HEK293 (cell line): ENCODE data around the gene S100A2.

Experiments
- CTCF ChIA-PET: fragments of 350-600 bp; formaldehyde crosslinking; extraction: SDS; loops from one replicate; lab custom pipeline; 2021; ENCODE audit warnings: antibody characterized with exemption; lab: Yijun Ruan, JAX
- POLR2A ChIA-PET: fragments of 300-600 bp; formaldehyde crosslinking; extraction: SDS; loops from one replicate; lab custom pipeline; 2020; ENCODE audit warnings: antibody characterized with exemption, inconsistent platforms; lab: Yijun Ruan, JAX
- H3K27ac ChIP-seq: fragments of 200-500 bp; sonication (Bioruptor generic); 2 replicates; pipeline ENCODE4 v1.5.1; 2014; ENCODE audit warnings: low read depth, low read length, control low read depth, inconsistent platforms; ENCODE audit errors: extremely low read depth
- H3K36me3 ChIP-seq, 2 experiments: fragments of 200-500 bp in 1 of 2; sonication (Bioruptor generic) in 1 of 2; 1 replicate in 1 of 2; 2 replicates in 1 of 2; pipeline ENCODE4 v1.5.1; 2014 to 2017; ENCODE audit warnings: inconsistent platforms in 2 of 2, low read length in 2 of 2; ENCODE audit not compliant: control insufficient read depth in 2 of 2, insufficient read depth in 1 of 2
- H3K4me1 ChIP-seq: fragments of 200-500 bp; sonication (Bioruptor generic); 2 replicates; pipeline ENCODE4 v1.5.1; 2014; ENCODE audit warnings: mild to moderate bottlenecking, low read length, inconsistent platforms; ENCODE audit not compliant: control insufficient read depth, insufficient read depth
- H3K4me3 ChIP-seq: 2 replicates; pipeline ENCODE4 v1.5.1; 2011; ENCODE audit warnings: low read depth, mild to moderate bottlenecking, control low read depth, low read length, moderate library complexity
- H3K9me3 ChIP-seq: fragments of 200-500 bp; sonication (Bioruptor generic); 2 replicates; pipeline ENCODE4 v1.5.1; 2014; ENCODE audit warnings: low read depth, low read length, inconsistent platforms; ENCODE audit not compliant: control insufficient read depth, insufficient read depth
- BCL11B ChIP-seq: fragments of 450-650 bp; formaldehyde crosslinking; IDR thresholded peaks from 2 replicates; pipeline ENCODE4 v1.5.1; 2016; ENCODE audit warnings: low read depth, missing biosample characterization, missing genetic modification characterization
- GFI1B ChIP-seq: fragments of 450-650 bp; formaldehyde crosslinking; IDR thresholded peaks from 2 replicates; pipeline ENCODE4 v1.5.1; 2016; ENCODE audit warnings: missing biosample characterization, missing genetic modification characterization
- GLI2 ChIP-seq: fragments of 450-650 bp; formaldehyde crosslinking; IDR thresholded peaks from 2 replicates; pipeline ENCODE4; 2017; ENCODE audit warnings: missing biosample characterization, missing genetic modification characterization, low read depth, borderline replicate concordance
- IKZF3 ChIP-seq: fragments of 450-650 bp; IDR thresholded peaks from 2 replicates; pipeline ENCODE4 v1.5.0; 2018; ENCODE audit warnings: missing biosample characterization, mild to moderate bottlenecking, missing genetic modification characterization, moderate library complexity
- SCRT2 ChIP-seq: fragments of 450-650 bp; formaldehyde crosslinking; IDR thresholded peaks from 2 replicates; pipeline ENCODE4 v1.5.1; 2016; ENCODE audit warnings: missing biosample characterization, missing genetic modification characterization
- ZBTB20 ChIP-seq: fragments of 450-650 bp; formaldehyde crosslinking; IDR thresholded peaks from 2 replicates; pipeline ENCODE4 v1.5.1; 2016; ENCODE audit warnings: missing biosample characterization, missing genetic modification characterization
- ZBTB7A ChIP-seq: fragments of 450-650 bp; formaldehyde crosslinking; IDR thresholded peaks from 2 replicates; pipeline ENCODE4 v1.5.1; 2016; ENCODE audit warnings: low read depth, missing biosample characterization, missing genetic modification characterization
- ZEB2 ChIP-seq: fragments of 450-650 bp; formaldehyde crosslinking; IDR thresholded peaks from 2 replicates; pipeline ENCODE4 v1.5.1; 2016; ENCODE audit warnings: missing biosample characterization, missing genetic modification characterization
- ZNF157 ChIP-seq: fragments of 450-650 bp; formaldehyde crosslinking; IDR thresholded peaks from 2 replicates; pipeline ENCODE4 v1.5.1; 2016; ENCODE audit warnings: missing biosample characterization, missing genetic modification characterization
- ZNF16 ChIP-seq: fragments of 450-650 bp; formaldehyde crosslinking; IDR thresholded peaks from 2 replicates; pipeline ENCODE4 v1.5.1; 2016; ENCODE audit warnings: low read depth, missing biosample characterization, missing genetic modification characterization
- ZNF169 ChIP-seq: fragments of 450-650 bp; formaldehyde crosslinking; IDR thresholded peaks from 2 replicates; pipeline ENCODE4 v1.5.1; 2016; ENCODE audit warnings: missing biosample characterization, missing genetic modification characterization
- ZNF175 ChIP-seq: fragments of 450-650 bp; formaldehyde crosslinking; IDR thresholded peaks from 2 replicates; pipeline ENCODE4 v1.5.1; 2016; ENCODE audit warnings: missing biosample characterization, missing genetic modification characterization
- ZNF214 ChIP-seq: fragments of 450-650 bp; formaldehyde crosslinking; IDR thresholded peaks from 2 replicates; pipeline ENCODE4 v1.5.1; 2017; ENCODE audit warnings: missing biosample characterization, mild to moderate bottlenecking, missing genetic modification characterization, borderline replicate concordance
- ZNF221 ChIP-seq: fragments of 450-650 bp; formaldehyde crosslinking; IDR thresholded peaks from 2 replicates; pipeline ENCODE4 v1.5.1; 2017; ENCODE audit warnings: missing biosample characterization, missing genetic modification characterization, borderline replicate concordance
- ZNF280C ChIP-seq: fragments of 450-650 bp; formaldehyde crosslinking; IDR thresholded peaks from 2 replicates; pipeline ENCODE4 v1.5.1; 2016; ENCODE audit warnings: missing biosample characterization, missing genetic modification characterization
- ZNF416 ChIP-seq: fragments of 450-650 bp; formaldehyde crosslinking; IDR thresholded peaks from 2 replicates; pipeline ENCODE4 v1.5.1; 2016; ENCODE audit warnings: missing biosample characterization, missing genetic modification characterization
- ZNF514 ChIP-seq: fragments of 450-650 bp; formaldehyde crosslinking; IDR thresholded peaks from 2 replicates; pipeline ENCODE4 v1.5.1; 2016; ENCODE audit warnings: missing biosample characterization, missing genetic modification characterization
- ZNF571 ChIP-seq: fragments of 450-650 bp; formaldehyde crosslinking; IDR thresholded peaks from 2 replicates; pipeline ENCODE4 v1.5.0; 2017; ENCODE audit warnings: missing biosample characterization, missing genetic modification characterization
- ZNF600 ChIP-seq: fragments of 450-650 bp; formaldehyde crosslinking; IDR thresholded peaks from 2 replicates; pipeline ENCODE4 v1.5.1; 2016; ENCODE audit warnings: missing biosample characterization, missing genetic modification characterization
- ZNF747 ChIP-seq: fragments of 450-650 bp; formaldehyde crosslinking; IDR thresholded peaks from 2 replicates; pipeline ENCODE4 v1.5.1; 2016; ENCODE audit warnings: missing biosample characterization, missing genetic modification characterization
- ZNF76 ChIP-seq: fragments of 450-650 bp; formaldehyde crosslinking; IDR thresholded peaks from 2 replicates; pipeline ENCODE4; 2016; ENCODE audit warnings: low read depth, missing biosample characterization, missing genetic modification characterization, borderline replicate concordance
- ZNF785 ChIP-seq: fragments of 450-650 bp; formaldehyde crosslinking; IDR thresholded peaks from 2 replicates; pipeline ENCODE4 v1.5.1; 2016; ENCODE audit warnings: missing biosample characterization, missing genetic modification characterization
- ZNF791 ChIP-seq: fragments of 450-650 bp; formaldehyde crosslinking; IDR thresholded peaks from 2 replicates; pipeline ENCODE4 v1.5.1; 2016; ENCODE audit warnings: missing biosample characterization, missing genetic modification characterization
- ZSCAN16 ChIP-seq: fragments of 450-650 bp; formaldehyde crosslinking; IDR thresholded peaks from 2 replicates; pipeline ENCODE4 v1.5.1; 2016; ENCODE audit warnings: missing biosample characterization, missing genetic modification characterization
- TF ChIP-seq, protein P1 (sequence below): fragments of 450-650 bp; formaldehyde crosslinking; IDR thresholded peaks from 2 replicates; pipeline ENCODE4 v1.5.1; 2016; ENCODE audit warnings: missing biosample characterization, missing genetic modification characterization, borderline replicate concordance
- TF ChIP-seq, protein P2 (sequence below): fragments of 450-650 bp; formaldehyde crosslinking; IDR thresholded peaks from 2 replicates; pipeline ENCODE4 v1.5.1; 2017; ENCODE audit warnings: missing biosample characterization, missing genetic modification characterization

S100A2 gene

GRCh38 chr1:153608089-153608682 is 42.5 kb upstream of the S100A2 start (continued):
- TF ChIP-seq, protein P1, sequence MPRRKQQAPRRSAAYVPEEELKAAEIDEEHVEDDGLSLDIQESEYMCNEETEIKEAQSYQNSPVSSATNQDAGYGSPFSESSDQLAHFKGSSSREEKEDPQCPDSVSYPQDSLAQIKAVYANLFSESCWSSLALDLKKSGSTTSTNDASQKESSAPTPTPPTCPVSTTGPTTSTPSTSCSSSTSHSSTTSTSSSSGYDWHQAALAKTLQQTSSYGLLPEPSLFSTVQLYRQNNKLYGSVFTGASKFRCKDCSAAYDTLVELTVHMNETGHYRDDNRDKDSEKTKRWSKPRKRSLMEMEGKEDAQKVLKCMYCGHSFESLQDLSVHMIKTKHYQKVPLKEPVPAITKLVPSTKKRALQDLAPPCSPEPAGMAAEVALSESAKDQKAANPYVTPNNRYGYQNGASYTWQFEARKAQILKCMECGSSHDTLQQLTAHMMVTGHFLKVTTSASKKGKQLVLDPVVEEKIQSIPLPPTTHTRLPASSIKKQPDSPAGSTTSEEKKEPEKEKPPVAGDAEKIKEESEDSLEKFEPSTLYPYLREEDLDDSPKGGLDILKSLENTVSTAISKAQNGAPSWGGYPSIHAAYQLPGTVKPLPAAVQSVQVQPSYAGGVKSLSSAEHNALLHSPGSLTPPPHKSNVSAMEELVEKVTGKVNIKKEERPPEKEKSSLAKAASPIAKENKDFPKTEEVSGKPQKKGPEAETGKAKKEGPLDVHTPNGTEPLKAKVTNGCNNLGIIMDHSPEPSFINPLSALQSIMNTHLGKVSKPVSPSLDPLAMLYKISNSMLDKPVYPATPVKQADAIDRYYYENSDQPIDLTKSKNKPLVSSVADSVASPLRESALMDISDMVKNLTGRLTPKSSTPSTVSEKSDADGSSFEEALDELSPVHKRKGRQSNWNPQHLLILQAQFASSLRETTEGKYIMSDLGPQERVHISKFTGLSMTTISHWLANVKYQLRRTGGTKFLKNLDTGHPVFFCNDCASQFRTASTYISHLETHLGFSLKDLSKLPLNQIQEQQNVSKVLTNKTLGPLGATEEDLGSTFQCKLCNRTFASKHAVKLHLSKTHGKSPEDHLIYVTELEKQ (tag by site-specific recombination), result no peak
- no peak for TF ChIP-seq ZNF571
- no peak for TF ChIP-seq ZNF600 (tag by site-specific recombination)
- TF ChIP-seq ZNF791 (tag by site-specific recombination), result no peak
- TF ChIP-seq SCRT2 (tag by site-specific recombination), result peak; percentile 48; the same call in 1 of the 2 replicates
- no peak for TF ChIP-seq ZBTB7A (tag by site-specific recombination)
- TF ChIP-seq ZNF514 (tag by site-specific recombination), result no peak
- TF ChIP-seq ZNF76 (tag by site-specific recombination), result no peak

GRCh38 chr1:153607381-153607780 is 41.7 kb upstream of the S100A2 start:
- TF ChIP-seq ZNF169 (tag by site-specific recombination) (no peak), ZNF221 (tag by site-specific recombination) (no peak), ZNF214 (tag by site-specific recombination) (no peak), ZNF157 (tag by site-specific recombination) (no peak), BCL11B (tag by site-specific recombination) (no peak)
- TF ChIP-seq, protein P2, sequence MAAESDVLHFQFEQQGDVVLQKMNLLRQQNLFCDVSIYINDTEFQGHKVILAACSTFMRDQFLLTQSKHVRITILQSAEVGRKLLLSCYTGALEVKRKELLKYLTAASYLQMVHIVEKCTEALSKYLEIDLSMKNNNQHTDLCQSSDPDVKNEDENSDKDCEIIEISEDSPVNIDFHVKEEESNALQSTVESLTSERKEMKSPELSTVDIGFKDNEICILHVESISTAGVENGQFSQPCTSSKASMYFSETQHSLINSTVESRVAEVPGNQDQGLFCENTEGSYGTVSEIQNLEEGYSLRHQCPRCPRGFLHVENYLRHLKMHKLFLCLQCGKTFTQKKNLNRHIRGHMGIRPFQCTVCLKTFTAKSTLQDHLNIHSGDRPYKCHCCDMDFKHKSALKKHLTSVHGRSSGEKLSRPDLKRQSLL (tag by site-specific recombination), result no peak
- H3K36me3 ChIP-seq, result no peaks in the 10 kb centered on the region
- CTCF ChIA-PET, result interaction anchor here (2.8 kb wide), 1 partner anchor 20 kb away, joined by 16 read pairs; the partner anchor contains the start of genes S100A1 and S100A13

GRCh38 chr1:153606194-153606593 is 40.5 kb upstream of the S100A2 start:
- Histone ChIP-seq H3K9me3 (no peaks in the 10 kb centered on the region), H3K4me1 (no peaks in the 10 kb centered on the region), H3K4me3 (no peak overlapping the region), H3K27ac (no peak overlapping the region), H3K36me3 (no peaks in the 10 kb centered on the region)
- ChIA-PET POLR2A (interaction anchor here (0.8 kb wide), 1 partner anchor 27 kb away, joined by 4 read pairs; the partner anchor contains the start of gene CHTOP), CTCF (interaction anchor here (0.7 to 2.8 kb wide), 2 partner anchors 21 to 77 kb away, joined by 6 to 16 read pairs; partner anchors contain the start of genes S100A1 and S100A13)
- no peak for TF ChIP-seq ZNF76 (tag by site-specific recombination)
- TF ChIP-seq ZNF747 (tag by site-specific recombination), result no peak
- TF ChIP-seq ZNF416, result no peak
- no peak for TF ChIP-seq ZSCAN16
- TF ChIP-seq ZEB2 (tag by site-specific recombination), result no peak
- TF ChIP-seq ZNF785 (tag by site-specific recombination), result no peak
- no peak for TF ChIP-seq ZNF16 (tag by site-specific recombination)
- TF ChIP-seq ZNF791 (tag by site-specific recombination), result no peak
- no peak for TF ChIP-seq ZNF175 (tag by site-specific recombination)
- no peak for TF ChIP-seq IKZF3 (tag by site-specific recombination)
- no peak for TF ChIP-seq GFI1B
- no peak for TF ChIP-seq GLI2 (tag by site-specific recombination)
- TF ChIP-seq ZNF280C (tag by site-specific recombination), result no peak
- TF ChIP-seq ZBTB20 (tag by site-specific recombination), result no peak

More at GRCh38 chr1:153607381-153607780, 41.7 kb upstream of the S100A2 start:
- Histone ChIP-seq H3K27ac (no peak overlapping the region), H3K4me3 (no peak overlapping the region), H3K9me3 (no peaks in the 10 kb centered on the region), H3K4me1 (no peaks in the 10 kb centered on the region)
- POLR2A ChIA-PET, result no interaction called here
